22Rv1 (cell line): Measurements from ENCODE around the gene CPEB1.
"Not testable (repeated sequence)": the region's sequence is repeated elsewhere in the genome, so short reads cannot be mapped to it uniquely, and the experiment has no call there.

Experiments used
- CTCF ChIP-seq: fragments of 450-650 bp; IDR thresholded peaks from 2 replicates; pipeline ENCODE4 v1.5.1; 2017; ENCODE audit warnings: mild to moderate bottlenecking
- ZFX ChIP-seq: fragments of 450-650 bp; IDR thresholded peaks from 2 replicates; pipeline ENCODE4 v1.6.1; 2017; ENCODE audit warnings: antibody characterized with exemption, borderline replicate concordance

GRCh38 chr15:82497978-82498377 is 149.2 kb downstream of the CPEB1 start:
- TF ChIP-seq CTCF, ZFX: not testable (repeated sequence)
